Testis (tissue), 3 donors: Measurements from ENCODE around the gene MMAB. TPM values are rescaled to one million over a fixed set of nuclear protein-coding genes. Genes with fewer than 3 reads are reported as not detected.
"Not testable (repeated sequence)": the region's sequence is repeated elsewhere in the genome, so short reads cannot be mapped to it uniquely, and the experiment has no call there.

Experiments
- DNase-seq: peaks from one replicate; pipeline ENCODE4 v3.0.0-alpha.2; 2019
- H3K27ac ChIP-seq, 2 donors: fragments of 200-600 bp; sonication (generic); one replicate each; pipeline ENCODE4 v1.5.1; 2019
- H3K27me3 ChIP-seq: fragments of 200-600 bp; sonication (generic); one replicate; pipeline ENCODE4 v1.5.1; 2019
- H3K36me3 ChIP-seq: fragments of 200-600 bp; sonication (generic); one replicate; pipeline ENCODE4 v1.5.1; 2017; ENCODE audit warnings: low read depth; ENCODE audit errors: missing control alignments
- H3K4me1 ChIP-seq: fragments of 200-600 bp; sonication (generic); one replicate; pipeline ENCODE4 v1.5.1; 2019
- H3K4me3 ChIP-seq, 2 donors: fragments of 200-600 bp; sonication (generic); one replicate each; pipeline ENCODE4 v1.5.1; 2017 to 2019
- H3K9me3 ChIP-seq: fragments of 200-600 bp; sonication (generic); one replicate; pipeline ENCODE4 v1.5.1; 2017
- POLR2A ChIP-seq: fragments of 450-650 bp; IDR thresholded peaks from one replicate; pipeline ENCODE4 v1.6.1; 2017; ENCODE audit warnings: antibody characterized with exemption, mild to moderate bottlenecking, moderate library complexity
- WGBS, 2 donors: methylation state at CpG; one replicate each; pipeline ENCODE4 v1.1.5; 2018; 5-methylcytosine and 5-hydroxymethylcytosine counted together
- intact Hi-C: fragments of 100-400 bp; cut with DNase I; formaldehyde crosslinking; loops from one replicate; pipeline ENCODE4 v1.15.1; 2023; ENCODE audit warnings: low total_unique reads
- polyA plus RNA-seq: library from polyadenylated mRNA; stranded (reverse); fragments of 350-450 nt; fragmentation: Illumina TruSeq; extraction: RNeasy Lipid Tissue Mini Kit (QIAGEN cat#74804); gene quantifications from one replicate; pipeline ENCODE4 v1.2.3, GENCODE V29; 2014; ENCODE audit warnings: low read depth, low replicate concordance; ENCODE audit not compliant: insufficient read depth
- total RNA-seq, 2 donors: library from RNA; depleted of rRNA; stranded (reverse); fragments of >200 nt; gene quantifications; one replicate each; pipeline ENCODE4 v1.2.3, GENCODE V29; 2016
- TF ChIP-seq, protein P1 (sequence below), 3 experiments: fragments of 450-650 bp in 2 of 3; fragments of 200-600 bp in 1 of 3; sonication (generic) in 1 of 3; IDR thresholded peaks; one replicate each; pipeline ENCODE4 v1.5.1; 2016 to 2019; ENCODE audit warnings: antibody characterized with exemption in 3 of 3, mild to moderate bottlenecking in 2 of 3, moderate library complexity in 1 of 3

MMAB gene
- total and polyA plus RNA-seq, 3 donors from 2014 or later, result 23.6 to 45.2 (median 26.4) TPM

DNA sequence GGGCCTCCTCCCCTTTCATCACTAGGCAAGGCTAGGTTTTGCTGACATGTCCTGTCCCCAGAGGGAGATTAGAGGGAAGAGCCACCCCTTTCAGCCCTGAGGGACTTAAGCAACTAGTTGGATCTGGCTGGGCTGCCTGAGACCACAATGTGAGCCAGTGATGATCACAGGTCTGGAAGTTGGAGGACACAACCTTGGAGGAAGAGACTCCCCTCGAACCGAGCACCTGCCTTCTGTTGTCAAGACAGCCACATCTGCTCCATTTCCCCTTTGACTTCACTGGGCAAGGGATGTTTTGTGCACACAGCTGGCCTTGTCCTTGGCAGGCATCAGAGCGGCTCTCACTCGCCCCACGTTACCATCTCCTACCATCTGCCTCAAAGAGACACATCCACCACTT, 31.7 kb upstream of the MMAB start:
- Histone ChIP-seq H3K9me3 (no peaks in the 10 kb centered on the region), H3K27me3 (no peaks in the 10 kb centered on the region), H3K36me3 (no peaks in the 10 kb centered on the region), H3K27ac (no peak overlapping the region), H3K4me3 (no peak overlapping the region), H3K4me1 (no peaks in the 10 kb centered on the region)
- TF ChIP-seq, protein P1, sequence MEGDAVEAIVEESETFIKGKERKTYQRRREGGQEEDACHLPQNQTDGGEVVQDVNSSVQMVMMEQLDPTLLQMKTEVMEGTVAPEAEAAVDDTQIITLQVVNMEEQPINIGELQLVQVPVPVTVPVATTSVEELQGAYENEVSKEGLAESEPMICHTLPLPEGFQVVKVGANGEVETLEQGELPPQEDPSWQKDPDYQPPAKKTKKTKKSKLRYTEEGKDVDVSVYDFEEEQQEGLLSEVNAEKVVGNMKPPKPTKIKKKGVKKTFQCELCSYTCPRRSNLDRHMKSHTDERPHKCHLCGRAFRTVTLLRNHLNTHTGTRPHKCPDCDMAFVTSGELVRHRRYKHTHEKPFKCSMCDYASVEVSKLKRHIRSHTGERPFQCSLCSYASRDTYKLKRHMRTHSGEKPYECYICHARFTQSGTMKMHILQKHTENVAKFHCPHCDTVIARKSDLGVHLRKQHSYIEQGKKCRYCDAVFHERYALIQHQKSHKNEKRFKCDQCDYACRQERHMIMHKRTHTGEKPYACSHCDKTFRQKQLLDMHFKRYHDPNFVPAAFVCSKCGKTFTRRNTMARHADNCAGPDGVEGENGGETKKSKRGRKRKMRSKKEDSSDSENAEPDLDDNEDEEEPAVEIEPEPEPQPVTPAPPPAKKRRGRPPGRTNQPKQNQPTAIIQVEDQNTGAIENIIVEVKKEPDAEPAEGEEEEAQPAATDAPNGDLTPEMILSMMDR (IDR thresholded peaks at IDR 0.05), result no peak
- TF ChIP-seq POLR2A, result no peak
- intact Hi-C loops, result no loop called here
- 76 to 81% methylated on average over 5 of the region's 5 CpGs for WGBS, 2 donors
- no peak for DNase-seq

DNA sequence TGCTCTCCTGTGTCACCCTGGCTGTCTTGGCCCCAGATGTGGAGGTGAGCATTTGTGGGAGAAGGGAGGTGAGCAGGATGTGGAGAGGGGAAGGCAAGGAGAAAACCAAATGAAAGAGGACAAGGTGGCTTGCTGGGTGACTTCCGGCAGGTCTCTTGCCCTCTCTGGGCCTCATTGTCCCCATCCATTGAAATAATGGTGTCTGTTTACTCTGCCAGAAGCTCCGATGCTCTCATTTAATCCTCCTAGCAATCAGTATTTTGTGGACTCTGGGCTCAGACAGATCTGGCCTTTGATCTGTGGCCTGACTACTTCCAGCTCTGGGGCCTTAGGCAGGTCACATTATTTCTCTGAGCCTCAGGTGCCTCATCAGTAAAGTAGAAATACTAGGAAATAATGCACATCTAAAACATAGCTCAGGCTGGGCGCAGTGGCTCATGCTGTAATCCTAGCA, 30.9 kb upstream of the MMAB start:
- no peak overlapping the region for H3K4me3 ChIP-seq
- intact Hi-C loops, result no loop called here
- TF ChIP-seq, protein P1 (IDR thresholded peaks at IDR 0.05), result no peak
- TF ChIP-seq POLR2A, result no peak
- no peaks in the 10 kb centered on the region for H3K4me1 ChIP-seq
- no peak for DNase-seq
- H3K27ac ChIP-seq, result no peak overlapping the region
- WGBS, 2 donors, result 91% methylated on average over 3 of the region's 3 CpGs
- H3K27me3 ChIP-seq, result no peaks in the 10 kb centered on the region
- H3K36me3 ChIP-seq, result no peaks in the 10 kb centered on the region
- H3K9me3 ChIP-seq, result no peaks in the 10 kb centered on the region

GRCh38 chr12:109602132-109602531, 28.8 kb upstream of the MMAB start:
- 91 to 92% methylated on average over 5 of the region's 5 CpGs for WGBS, 2 donors
- H3K4me1 ChIP-seq, result not testable (repeated sequence)

GRCh38 chr12:109601557-109601956, 28.3 kb upstream of the MMAB start:
- WGBS, 2 donors, result 92 to 96% methylated on average over 8 of the region's 8 CpGs
- no peak overlapping the region for H3K4me3 ChIP-seq
- TF ChIP-seq, protein P1 (IDR thresholded peaks at IDR 0.05), result no peak
- TF ChIP-seq POLR2A, result no peak
- peaks cover 7% of the 10 kb centered on the region for H3K4me1 ChIP-seq
- no peaks in the 10 kb centered on the region for H3K36me3 ChIP-seq
- DNase-seq, result no peak
- no peak overlapping the region for H3K27ac ChIP-seq
- intact Hi-C loops, result no loop called here
- no peaks in the 10 kb centered on the region for H3K9me3 ChIP-seq
- no peaks in the 10 kb centered on the region for H3K27me3 ChIP-seq

More at GRCh38 chr12:109602132-109602531, 28.8 kb upstream of the MMAB start:
- H3K27me3 ChIP-seq, DNase-seq, H3K4me3 ChIP-seq, H3K36me3 ChIP-seq, H3K27ac ChIP-seq, intact Hi-C loops, H3K9me3 ChIP-seq: not testable (repeated sequence)

DNA sequence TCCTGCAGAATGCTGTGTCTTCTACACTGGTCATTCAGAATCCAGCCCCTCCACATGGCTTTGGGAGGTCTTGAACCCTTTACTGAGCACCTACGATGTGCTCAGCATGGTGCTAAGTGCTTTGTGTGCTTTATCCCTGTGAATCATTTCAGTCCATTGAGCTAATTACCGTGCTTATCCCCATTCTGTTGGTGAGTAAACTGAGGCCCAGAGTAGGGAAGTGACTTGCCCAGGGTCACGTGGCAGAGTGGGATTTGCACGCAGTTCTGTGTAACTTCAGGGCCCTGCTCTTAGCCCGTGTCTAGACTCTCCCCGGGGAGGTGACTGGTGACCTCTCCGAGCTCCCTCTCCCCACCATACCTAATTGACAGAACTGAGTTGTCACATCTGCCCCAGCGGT, 27.7 kb upstream of the MMAB start:
- 91 to 97% methylated on average over 8 of the region's 8 CpGs for WGBS, 2 donors
- peaks cover 7% of the 10 kb centered on the region for H3K4me1 ChIP-seq
- no peak for DNase-seq
- H3K27ac ChIP-seq, result no peak overlapping the region
- no peak overlapping the region for H3K4me3 ChIP-seq
- no peak for TF ChIP-seq POLR2A
- TF ChIP-seq, protein P1 (IDR thresholded peaks at IDR 0.05), result no peak
- intact Hi-C loops, result no loop called here
- H3K27me3 ChIP-seq, result no peaks in the 10 kb centered on the region
- no peaks in the 10 kb centered on the region for H3K9me3 ChIP-seq
- no peaks in the 10 kb centered on the region for H3K36me3 ChIP-seq
